Duodenal mucosa (tissue), 2 donors: ENCODE measurements around the gene ACY1.

ENCODE experiments used
- H3K27ac ChIP-seq: one replicate; pipeline ENCODE4 v1.7.0; 2013; ENCODE audit warnings: low read depth, low read length
- H3K27me3 ChIP-seq, 2 donors: one replicate each; pipeline ENCODE4 v1.7.0; 2013; ENCODE audit warnings: low read length in 2 of 2, control low read depth in 1 of 2; ENCODE audit not compliant: insufficient read depth in 2 of 2, control insufficient read depth in 1 of 2
- H3K36me3 ChIP-seq, 2 donors: one replicate each; pipeline ENCODE4 v1.7.0; 2013; ENCODE audit warnings: low read length in 2 of 2, control low read depth in 1 of 2; ENCODE audit not compliant: insufficient read depth in 2 of 2, control insufficient read depth in 1 of 2
- H3K4me1 ChIP-seq, 2 donors: one replicate each; pipeline ENCODE4 v1.7.0; 2013; ENCODE audit warnings: low read length in 2 of 2, control low read depth in 1 of 2; ENCODE audit not compliant: insufficient read depth in 2 of 2, control insufficient read depth in 1 of 2
- H3K4me3 ChIP-seq, 2 donors: one replicate each; pipeline ENCODE4 v1.7.0; 2013; ENCODE audit warnings: low read length in 2 of 2, low read depth in 1 of 2
- H3K9ac ChIP-seq, 2 donors: one replicate each; pipeline ENCODE4 v1.7.0; 2013; ENCODE audit warnings: low read length in 2 of 2, low read depth in 1 of 2
- H3K9me3 ChIP-seq, 2 donors: one replicate each; pipeline ENCODE4 v1.7.0; 2013; ENCODE audit warnings: low read length in 2 of 2, control low read depth in 1 of 2; ENCODE audit not compliant: control insufficient read depth in 1 of 2

ACY1 gene

DNA sequence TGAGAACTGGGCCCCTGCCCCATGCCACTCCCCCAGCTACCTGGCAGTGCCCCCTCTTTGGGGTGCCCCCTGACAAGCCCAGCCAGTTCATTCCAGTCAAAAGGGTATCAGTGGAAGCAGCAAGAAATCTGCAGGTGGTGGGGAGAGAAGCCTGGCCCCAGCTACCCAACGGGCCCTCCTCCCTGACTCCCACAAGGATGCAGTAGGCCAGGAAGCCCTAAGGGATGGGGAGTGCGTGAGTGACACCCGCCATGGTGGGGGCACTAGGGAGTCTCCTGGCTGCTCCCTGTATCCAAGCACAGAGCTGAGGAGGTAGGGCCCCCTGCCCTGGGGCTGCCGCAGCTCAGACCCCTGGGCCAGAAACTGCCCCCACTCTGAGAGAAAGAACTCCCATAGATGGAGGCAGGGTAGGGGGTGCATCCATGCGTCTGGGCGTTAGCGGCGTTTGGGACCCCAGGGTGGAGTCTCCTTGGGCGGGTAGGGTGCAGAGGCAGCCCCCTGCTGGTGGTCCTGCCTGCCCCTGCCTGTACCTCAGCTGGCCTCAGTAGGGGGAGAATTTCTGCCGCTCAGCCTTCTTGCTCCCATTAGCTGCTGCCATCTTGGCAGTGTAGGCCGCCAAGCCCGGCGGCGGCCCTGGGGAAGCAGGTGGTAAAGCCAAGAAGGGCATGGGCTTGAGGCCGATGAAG is 25.7 kb upstream of the ACY1 start:
- Histone ChIP-seq H3K27me3 (peaks cover 5 to 12% of the 10 kb centered on the region in 2 donors), H3K27ac (no peak overlapping the region), H3K9me3 (no peaks in the 10 kb centered on the region), H3K4me3 (no peak overlapping the region), H3K36me3 (peaks cover 3 to 11% of the 10 kb centered on the region in 2 donors), H3K9ac (no peak overlapping the region), H3K4me1 (peaks cover 5 to 7% of the 10 kb centered on the region in 2 donors)

DNA sequence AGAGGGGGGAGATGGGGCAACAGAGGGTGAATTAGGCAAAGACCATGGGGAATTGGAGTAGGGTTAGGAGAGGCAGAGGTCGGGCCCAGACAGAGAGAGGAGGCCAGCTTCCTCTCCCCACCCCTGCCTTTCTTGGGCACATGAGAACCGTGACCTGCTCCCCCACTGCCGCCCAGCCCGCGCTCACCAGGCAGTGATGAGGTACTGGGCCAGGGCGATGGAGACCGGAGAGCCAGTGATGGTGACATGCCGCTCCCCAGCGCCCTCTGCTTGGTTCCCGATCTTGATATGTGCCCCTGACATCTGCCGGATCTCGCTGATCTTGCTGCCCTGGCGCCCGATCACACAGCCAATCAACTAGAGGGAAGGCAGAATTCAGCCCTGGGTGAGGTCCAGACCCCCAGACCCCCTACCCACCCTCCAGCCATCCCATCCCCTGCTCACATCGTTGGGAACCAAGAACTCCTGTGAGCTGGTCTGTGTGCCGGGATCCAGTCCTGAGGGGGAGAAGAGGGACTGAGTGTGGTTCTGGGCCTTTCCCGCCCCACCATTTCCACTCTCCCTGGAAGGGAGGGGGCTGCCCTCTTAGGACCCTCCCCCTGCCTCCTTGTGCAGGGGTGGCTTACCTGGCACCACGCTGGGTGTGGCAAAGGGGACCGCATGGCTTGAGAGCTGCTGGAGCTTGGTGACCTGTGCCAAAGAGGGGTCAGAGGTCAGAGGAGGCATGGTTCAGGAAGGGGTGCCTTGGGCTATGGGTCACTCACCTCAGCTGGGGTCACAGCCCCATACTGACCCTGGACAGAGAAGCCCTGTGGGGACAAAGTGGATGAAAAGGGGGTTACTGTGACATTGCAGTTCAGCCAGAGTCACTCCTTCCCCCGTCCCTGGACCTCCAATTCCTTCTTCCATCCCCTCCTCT is 24.5 kb upstream of the ACY1 start:
- Histone ChIP-seq H3K36me3 (peaks cover 3 to 11% of the 10 kb centered on the region in 2 donors), H3K9me3 (no peaks in the 10 kb centered on the region), H3K4me3 (no peak overlapping the region), H3K9ac (no peak overlapping the region), H3K4me1 (peaks cover 5 to 7% of the 10 kb centered on the region in 2 donors), H3K27me3 (peaks cover 4 to 12% of the 10 kb centered on the region in 2 donors), H3K27ac (no peak overlapping the region)

DNA sequence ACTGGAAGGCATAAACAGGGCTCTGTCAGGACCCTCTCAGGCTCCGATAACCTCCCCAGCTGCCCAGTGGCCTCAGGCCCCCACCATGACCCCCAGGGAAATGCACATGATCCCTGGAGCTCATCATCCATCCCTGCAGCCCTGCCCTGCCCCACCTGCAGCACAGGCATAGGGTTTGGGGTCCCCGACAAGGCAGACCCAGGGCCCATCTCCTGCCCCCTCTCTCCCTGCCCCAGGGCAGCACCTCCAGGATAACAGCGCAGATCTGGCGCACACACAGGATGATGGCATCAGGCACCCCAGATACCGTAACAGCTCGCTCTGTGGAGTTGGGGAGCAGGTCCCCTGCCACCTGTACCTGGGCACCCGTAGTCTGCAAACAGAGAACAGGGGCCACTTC is 23.7 kb upstream of the ACY1 start:
- H3K9ac ChIP-seq, result no peak overlapping the region
- H3K27me3 ChIP-seq, result peaks cover 0 to 10% of the 10 kb centered on the region in 2 donors
- peaks cover 3 to 11% of the 10 kb centered on the region in 2 donors for H3K36me3 ChIP-seq
- H3K9me3 ChIP-seq, result no peaks in the 10 kb centered on the region
- H3K4me1 ChIP-seq, result peaks cover 5 to 7% of the 10 kb centered on the region in 2 donors
- H3K27ac ChIP-seq, result no peak overlapping the region
- no peak overlapping the region for H3K4me3 ChIP-seq

DNA sequence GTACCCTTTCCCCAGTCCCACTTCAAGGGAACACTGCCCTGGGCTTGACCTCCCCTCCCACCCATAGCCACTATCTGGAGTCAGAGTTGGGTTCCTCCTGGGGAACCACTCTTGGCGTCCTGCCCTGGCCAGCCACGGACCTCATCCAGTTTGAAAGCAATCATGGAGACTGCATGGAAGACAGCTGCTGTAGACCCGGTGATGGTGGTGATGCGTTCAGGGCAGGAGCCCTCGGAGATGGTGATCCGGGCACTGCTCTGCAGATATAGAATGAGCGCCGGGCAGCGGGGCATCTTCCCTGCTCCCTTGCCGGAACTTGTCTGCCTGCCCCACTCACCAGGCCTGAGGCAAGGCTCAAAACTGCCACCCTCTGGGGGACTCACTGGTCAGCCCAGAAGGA is 22.9 kb upstream of the ACY1 start:
- peaks cover 5 to 7% of the 10 kb centered on the region in 2 donors for H3K4me1 ChIP-seq
- no peak overlapping the region for H3K4me3 ChIP-seq
- peaks cover 0 to 3% of the 10 kb centered on the region in 2 donors for H3K27me3 ChIP-seq
- H3K27ac ChIP-seq, result no peak overlapping the region
- no peak overlapping the region for H3K9ac ChIP-seq
- peaks cover 3 to 11% of the 10 kb centered on the region in 2 donors for H3K36me3 ChIP-seq
- no peaks in the 10 kb centered on the region for H3K9me3 ChIP-seq

DNA sequence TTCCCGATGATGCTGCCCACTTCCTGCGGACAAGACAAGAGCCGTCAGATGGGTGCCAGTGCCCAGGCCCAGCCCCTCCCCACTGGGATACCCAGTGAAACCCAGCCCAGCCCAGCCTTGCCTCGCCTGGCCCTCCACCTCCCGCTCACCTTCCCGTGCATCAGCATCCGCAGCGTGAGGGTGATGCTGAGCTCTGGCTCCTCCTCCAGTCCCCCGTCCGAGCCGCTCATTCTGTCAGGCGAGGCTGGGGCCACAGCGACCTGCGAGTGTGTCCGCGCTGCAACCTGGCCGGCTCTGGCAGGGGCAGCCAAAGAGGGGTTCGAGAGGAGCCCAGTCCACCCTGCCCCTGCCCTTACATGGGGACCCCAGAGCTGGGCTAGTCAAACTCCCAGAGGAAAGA is 22.3 kb upstream of the ACY1 start:
- Histone ChIP-seq H3K9me3 (no peaks in the 10 kb centered on the region), H3K27me3 (no peaks in the 10 kb centered on the region), H3K9ac (no peak overlapping the region), H3K36me3 (peaks cover 3 to 11% of the 10 kb centered on the region in 2 donors), H3K4me1 (peaks cover 5 to 7% of the 10 kb centered on the region in 2 donors), H3K27ac (no peak overlapping the region), H3K4me3 (no peak overlapping the region)

DNA sequence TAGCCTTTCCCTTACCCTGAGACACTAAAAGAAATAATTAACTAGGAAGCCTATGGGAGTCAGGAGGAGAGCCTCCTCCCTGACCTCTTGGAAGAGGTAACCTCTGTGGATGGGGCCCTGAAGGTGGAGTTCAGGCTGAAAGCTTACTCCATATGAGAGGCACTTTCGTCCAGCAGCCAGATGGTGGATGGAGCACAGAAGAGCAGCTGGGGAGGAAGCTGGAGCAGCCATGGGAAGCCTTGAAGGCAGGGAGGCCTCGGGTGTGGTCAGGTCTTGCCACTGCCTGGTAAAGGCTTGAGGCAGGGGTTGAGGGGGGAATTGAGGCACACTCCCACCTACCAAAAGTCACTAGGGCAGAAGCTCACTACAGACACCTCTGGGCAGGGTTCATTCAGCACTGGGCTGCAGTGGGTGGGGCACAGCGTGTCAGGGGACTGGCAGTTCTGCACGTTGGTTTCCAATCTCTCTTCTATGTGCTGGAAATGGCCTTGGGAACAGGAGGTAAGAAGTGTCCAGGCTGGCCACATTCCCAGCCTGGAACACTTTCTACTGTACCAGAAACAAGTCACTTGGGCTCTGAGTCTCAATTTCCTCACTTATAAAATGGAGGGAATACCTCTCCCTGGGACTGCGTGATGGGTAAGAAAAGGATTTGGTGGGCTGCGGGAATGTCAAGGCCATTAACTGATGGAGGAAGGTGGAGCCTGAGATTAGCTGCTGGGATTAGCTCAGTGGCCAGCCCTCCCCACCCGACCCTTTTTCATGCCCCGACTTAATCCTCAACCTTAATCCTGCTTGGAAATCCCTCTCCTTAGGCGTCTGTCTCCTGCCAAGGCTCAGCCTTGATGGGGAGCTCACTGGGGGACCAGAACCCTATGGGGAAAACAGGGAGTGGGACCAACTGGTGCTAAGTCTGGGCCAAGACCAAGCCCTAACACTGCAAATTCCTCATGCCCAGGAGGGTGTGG is 21.4 kb upstream of the ACY1 start:
- no peaks in the 10 kb centered on the region for H3K9me3 ChIP-seq
- H3K4me1 ChIP-seq, result peaks cover 3 to 6% of the 10 kb centered on the region in 2 donors
- no peak overlapping the region for H3K27ac ChIP-seq
- H3K36me3 ChIP-seq, result peaks cover 3 to 11% of the 10 kb centered on the region in 2 donors
- H3K27me3 ChIP-seq, result no peaks in the 10 kb centered on the region
- no peak overlapping the region for H3K9ac ChIP-seq
- H3K4me3 ChIP-seq, result no peak overlapping the region

DNA sequence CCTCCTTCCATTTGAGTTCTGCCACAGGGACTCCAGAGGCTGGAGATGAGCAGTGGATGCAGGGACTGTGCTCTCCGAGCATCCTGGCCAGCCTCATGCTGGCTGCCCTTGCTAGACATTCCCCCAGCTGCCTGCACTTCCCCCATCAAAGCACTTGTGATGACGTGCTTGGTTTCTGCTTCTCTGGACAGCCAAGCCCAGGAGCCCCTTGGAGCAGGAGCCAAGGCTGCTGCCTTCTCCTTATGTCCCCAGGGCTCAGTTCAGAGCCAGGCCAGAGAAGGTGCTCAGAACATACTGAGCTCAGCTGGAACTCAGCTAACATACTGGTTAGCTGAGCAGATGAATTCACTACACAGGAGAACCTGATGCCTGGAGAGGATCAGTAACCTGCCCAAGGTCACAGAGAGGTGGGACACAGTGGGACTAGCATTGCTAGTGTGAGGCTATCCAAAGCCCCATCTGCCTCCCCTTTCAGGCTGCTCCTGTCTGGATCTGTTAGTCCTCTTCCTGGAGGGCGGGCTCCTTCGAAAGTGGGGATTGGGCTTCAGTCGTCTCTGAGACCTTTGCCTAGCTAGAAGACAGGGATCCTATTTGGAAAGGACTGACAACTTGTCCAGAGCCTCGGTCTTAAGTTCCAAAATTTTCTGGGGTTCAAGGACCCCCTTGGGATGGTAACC is 20.3 kb upstream of the ACY1 start:
- no peak overlapping the region for H3K9ac ChIP-seq
- H3K27ac ChIP-seq, result no peak overlapping the region
- peaks cover 5 to 9% of the 10 kb centered on the region in 2 donors for H3K4me1 ChIP-seq

DNA sequence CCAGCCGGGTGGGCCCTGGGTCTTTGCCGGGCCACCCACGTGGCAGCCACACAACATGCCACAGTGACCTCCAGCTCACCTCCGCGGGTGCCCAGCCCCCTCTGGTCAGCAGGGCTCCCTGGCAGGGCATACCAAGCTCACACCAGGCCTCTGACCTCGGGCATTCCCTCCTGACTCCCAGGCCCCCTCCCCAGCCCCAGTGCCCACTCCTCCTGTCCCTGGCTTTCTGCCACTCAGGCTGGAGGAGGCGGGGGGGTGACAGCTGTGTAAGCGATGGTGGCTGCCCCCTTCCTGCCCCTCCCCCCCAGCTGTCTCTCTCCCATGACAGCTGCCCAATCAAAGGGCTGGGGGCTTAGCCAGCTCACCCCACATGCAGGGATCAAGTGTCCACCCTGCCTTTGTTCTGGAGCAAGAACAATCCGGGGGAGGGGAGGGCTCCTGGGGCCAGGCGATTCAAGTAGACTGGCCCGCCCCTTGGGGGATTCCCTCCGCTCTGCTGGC is 19.3 kb upstream of the ACY1 start:
- Histone ChIP-seq H3K4me3 (no peak overlapping the region), H3K27me3 (no peaks in the 10 kb centered on the region), H3K4me1 (peaks cover 7 to 14% of the 10 kb centered on the region in 2 donors), H3K9ac (no peak overlapping the region), H3K27ac (no peak overlapping the region), H3K9me3 (no peaks in the 10 kb centered on the region), H3K36me3 (peaks cover 3 to 5% of the 10 kb centered on the region in 2 donors)

More for the DNA sequence above, 20.3 kb upstream of the ACY1 start:
- Histone ChIP-seq H3K9me3 (no peaks in the 10 kb centered on the region), H3K27me3 (no peaks in the 10 kb centered on the region), H3K36me3 (peaks cover 3 to 8% of the 10 kb centered on the region in 2 donors), H3K4me3 (no peak overlapping the region)

DNA sequence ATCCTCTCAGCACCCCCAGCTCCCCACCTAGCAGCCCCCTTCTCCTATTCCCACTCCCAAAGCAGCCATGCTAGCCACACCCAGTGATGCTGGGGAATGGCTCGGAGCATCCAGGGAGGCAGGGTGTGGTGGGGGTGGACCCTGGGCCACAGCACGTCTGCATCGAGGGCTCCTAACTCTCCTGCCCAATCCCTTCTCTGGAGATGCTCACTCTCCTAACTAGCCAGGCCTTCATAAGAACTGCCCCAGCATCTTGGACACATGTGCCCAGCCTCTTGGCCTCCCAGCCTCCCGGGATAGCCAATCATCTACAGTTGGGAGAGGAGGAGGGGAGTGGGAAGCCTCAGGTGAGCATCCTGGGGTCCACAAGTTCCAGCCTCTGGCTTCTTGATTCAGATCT is 18.8 kb upstream of the ACY1 start:
- no peak overlapping the region for H3K27ac ChIP-seq
- no peak overlapping the region for H3K9ac ChIP-seq
- peaks cover 0 to 3% of the 10 kb centered on the region in 2 donors for H3K36me3 ChIP-seq
- H3K4me3 ChIP-seq, result no peak overlapping the region
- H3K9me3 ChIP-seq, result no peaks in the 10 kb centered on the region
- H3K4me1 ChIP-seq, result peaks cover 7 to 14% of the 10 kb centered on the region in 2 donors
- no peaks in the 10 kb centered on the region for H3K27me3 ChIP-seq
